B cell (primary cell): ENCODE measurements around the gene UBAC2. TPM values are rescaled to one million over a fixed set of nuclear protein-coding genes. Genes with fewer than 3 reads are reported as not detected.

Source experiments
- ATAC-seq: fragments of 200-7000 bp; cut with Tn5 transposase; one replicate; pipeline ENCODE4 v1.10.0; 2021; ENCODE audit warnings: low read depth, mild to moderate bottlenecking, moderate number of reproducible peaks, moderate library complexity
- CTCF ChIA-PET: fragments of 350-600 bp; sonication (Branson Sonifier 250); formaldehyde crosslinking; loops from one replicate; lab custom pipeline; 2021; ENCODE audit warnings: antibody characterized with exemption, inconsistent platforms; lab: Charles Lee
- POLR2A ChIA-PET: fragments of 350-600 bp; sonication (Branson Sonifier 250); formaldehyde crosslinking; loops from one replicate; lab custom pipeline; 2021; ENCODE audit warnings: antibody characterized with exemption; lab: Charles Lee
- DNase-seq: peaks from one replicate; pipeline ENCODE4 v3.0.0; 2013
- H2AFZ ChIP-seq: 2 replicates; pipeline ENCODE4 v1.6.1; 2012; ENCODE audit warnings: mild to moderate bottlenecking, low read depth, low read length; ENCODE audit not compliant: insufficient read depth, poor library complexity, severe bottlenecking
- H3K27ac ChIP-seq, 2 donors: 1 replicate in 1 of 2; 2 replicates in 1 of 2; pipeline ENCODE4 v1.5.1; 2012 to 2013; ENCODE audit warnings: low read length in 2 of 2, mild to moderate bottlenecking in 2 of 2, moderate library complexity in 1 of 2
- H3K27me3 ChIP-seq, 4 experiments: fragments of 200-600 bp in 1 of 4; sonication (generic) in 1 of 4; replicated peaks in 1 of 4; 1 replicate in 2 of 4; 2 replicates in 2 of 4; pipeline versions ENCODE4 v1.6.1 to v1.7.0; 2013 to 2016; ENCODE audit warnings: low read length in 3 of 4, mild to moderate bottlenecking in 2 of 4, mixed read lengths in 1 of 4, moderate library complexity in 1 of 4; ENCODE audit not compliant: insufficient read depth in 4 of 4, control insufficient read depth in 3 of 4; ENCODE audit errors: control extremely low read depth in 1 of 4
- H3K36me3 ChIP-seq, 2 experiments: replicated peaks in 1 of 2; 1 replicate in 1 of 2; 2 replicates in 1 of 2; pipeline versions ENCODE4 v1.6.1 to v1.7.1; 2013; ENCODE audit warnings: low read length in 1 of 2; ENCODE audit not compliant: insufficient read depth in 2 of 2, control insufficient read depth in 1 of 2; ENCODE audit errors: control extremely low read depth in 1 of 2, extremely low read depth in 1 of 2
- H3K4me1 ChIP-seq, 2 donors: fragments of 200-600 bp in 1 of 2; sonication (generic) in 1 of 2; 1 replicate in 1 of 2; 2 replicates in 1 of 2; pipeline versions ENCODE4 v1.5.1 to v1.6.1; 2013 to 2017; ENCODE audit warnings: low read length in 2 of 2; ENCODE audit not compliant: control insufficient read depth in 2 of 2, insufficient read depth in 2 of 2
- H3K4me2 ChIP-seq: replicated peaks from 2 replicates; pipeline ENCODE3; 2012; ENCODE audit warnings: mild to moderate bottlenecking, low read depth, low read length; ENCODE audit not compliant: poor library complexity, severe bottlenecking
- H3K4me3 ChIP-seq, 5 experiments: fragments of 200-600 bp in 1 of 5; sonication (generic) in 1 of 5; 1 replicate in 3 of 5; 2 replicates in 2 of 5; pipeline versions ENCODE4 v1.5.1 to v1.7.0; 2011 to 2016; ENCODE audit warnings: low read length in 4 of 5, mild to moderate bottlenecking in 4 of 5, low read depth in 2 of 5, control low read depth in 1 of 5, moderate library complexity in 1 of 5; ENCODE audit not compliant: insufficient read depth in 1 of 5; ENCODE audit errors: control extremely low read depth in 1 of 5, extremely low read depth in 1 of 5
- H3K79me2 ChIP-seq: fragments of 200-600 bp; sonication (generic); one replicate; pipeline ENCODE4 v1.6.0; 2016; ENCODE audit warnings: low read length; ENCODE audit not compliant: control insufficient read depth, insufficient read depth
- H3K9ac ChIP-seq: fragments of 200-600 bp; sonication (generic); 2 replicates; pipeline ENCODE4 v1.6.1; 2017; ENCODE audit warnings: mild to moderate bottlenecking, low read length, moderate library complexity
- H3K9me3 ChIP-seq, 3 donors: one replicate each; pipeline versions ENCODE4 v1.6.1 to v1.7.1; 2013; ENCODE audit warnings: low read length in 2 of 3; ENCODE audit not compliant: control insufficient read depth in 2 of 3, insufficient read depth in 1 of 3; ENCODE audit errors: control extremely low read depth in 1 of 3
- H4K20me1 ChIP-seq: 2 replicates; pipeline ENCODE4 v1.6.0; 2012; ENCODE audit warnings: mild to moderate bottlenecking, low read length; ENCODE audit not compliant: insufficient read depth, control insufficient read depth, poor library complexity, severe bottlenecking
- H3K27ac Mint-ChIP-seq: one replicate; pipeline ENCODE4 v1.8.0; 2021; ENCODE audit warnings: mixed read lengths
- H3K27me3 Mint-ChIP-seq: one replicate; pipeline ENCODE4 v1.8.0; 2021; ENCODE audit warnings: mixed read lengths
- H3K4me1 Mint-ChIP-seq: one replicate; pipeline ENCODE4 v1.8.0; 2021; ENCODE audit warnings: mixed read lengths
- H3K4me3 Mint-ChIP-seq: one replicate; pipeline ENCODE4 v1.8.0; 2021; ENCODE audit warnings: mixed read lengths
- H3K9me3 Mint-ChIP-seq: one replicate; pipeline ENCODE4 v1.8.0; 2022; ENCODE audit warnings: mixed read lengths; ENCODE audit not compliant: insufficient read depth
- EZH2 ChIP-seq: IDR thresholded peaks from 2 replicates; pipeline ENCODE4 v1.6.1; 2012; ENCODE audit warnings: borderline replicate concordance, low read depth, mild to moderate bottlenecking, moderate library complexity, low read length; ENCODE audit not compliant: insufficient read depth, poor library complexity, severe bottlenecking
- WGBS: methylation state at CpG from one replicate; pipeline ENCODE4 v1.1.5; 2013; ENCODE audit warnings: missing lambda C conversion rate; ENCODE audit not compliant: insufficient coverage; 5-methylcytosine and 5-hydroxymethylcytosine counted together
- intact Hi-C: fragments of 100-400 bp; cut with micrococcal nuclease; formaldehyde crosslinking; loops from one replicate; pipeline ENCODE4 v1.10.0; 2022
- polyA plus RNA-seq: library from polyadenylated mRNA; depleted of rRNA; stranded (reverse); fragments of >200 nt; gene quantifications from 2 replicates; pipeline ENCODE4 v1.2.3, GENCODE V29; 2012
- total RNA-seq, 2 donors: library from RNA; stranded (reverse); fragments of 120-200 nt in 1 of 2; gene quantifications; 1 replicate in 1 of 2; 2 replicates in 1 of 2; pipeline versions ENCODE4 v1.2.3 to v1.2.4, GENCODE V29; 2013 to 2022
- TF ChIP-seq, protein P1 (sequence below): fragments of 200-600 bp; IDR thresholded peaks from one replicate; pipeline ENCODE4 v1.8.0; 2022; ENCODE audit warnings: antibody characterized with exemption, mild to moderate bottlenecking

UBAC2 gene
- total and polyA plus RNA-seq, 2 donors (not counting 1 experiment from before 2014, with no cell fraction given): 56.3 to 60.8 TPM

DNA sequence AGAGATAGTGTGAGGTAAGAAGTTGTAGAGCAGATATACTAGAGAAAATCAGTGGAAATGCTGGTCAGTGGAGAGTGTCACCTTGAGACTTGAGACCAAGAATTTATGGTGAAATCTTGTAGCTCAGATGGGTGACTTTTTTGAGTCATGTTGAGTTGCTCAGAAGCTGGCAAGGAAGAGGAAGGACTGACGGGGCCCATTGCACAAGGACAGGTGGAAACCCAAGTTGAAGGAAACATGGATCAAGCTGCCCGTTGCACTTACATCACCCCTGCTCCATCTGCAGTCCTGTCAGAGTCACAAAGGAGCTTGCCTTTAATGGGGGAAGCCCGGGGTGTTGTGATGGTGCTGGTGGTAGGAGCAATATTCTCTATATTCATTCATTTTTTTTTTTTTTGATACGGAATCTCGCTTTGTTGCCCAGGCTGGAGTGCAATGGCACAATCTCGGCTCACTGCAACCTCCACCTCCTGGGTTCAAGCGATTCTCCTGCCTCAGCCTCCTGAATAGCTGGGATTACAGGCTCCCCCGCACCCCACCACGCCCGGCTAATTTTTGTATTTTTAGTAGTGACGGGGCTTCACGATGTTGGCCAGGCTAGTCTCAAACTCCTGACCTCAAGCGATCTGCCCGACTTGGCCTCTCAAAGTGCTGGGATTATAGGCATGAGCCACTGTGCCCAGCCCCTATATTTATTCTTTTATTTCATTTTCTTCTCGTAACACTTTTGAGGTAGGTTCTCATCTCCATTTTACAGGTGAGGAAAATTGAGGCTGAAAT lies 27.4 kb downstream of the UBAC2 start:
- Histone ChIP-seq H3K4me2 (peak overlapping the region; percentile 78), H3K27ac (peak overlapping the region; percentile 65 to 74), H3K36me3 (peaks cover 0 to 4% of the 10 kb centered on the region in 2 experiments), H3K79me2 (peaks cover 97% of the 10 kb centered on the region), H3K27me3 (no peaks in the 10 kb centered on the region), H3K4me1 (peaks cover 89 to 93% of the 10 kb centered on the region in 2 donors), H3K9ac (peak overlapping the region; percentile 57), H3K4me3 (peak overlapping the region in 4 of 5 experiments; percentile 15 to 56 (median 24)), H2AFZ (no peak overlapping the region), H4K20me1 (peaks cover 38% of the 10 kb centered on the region), H3K9me3 (no peaks in the 10 kb centered on the region)
- ATAC-seq: no peak
- ChIA-PET CTCF (interaction anchor here (0.7 to 1.0 kb wide), 3 partner anchors 26 to 52 kb away, joined by 3 to 6 read pairs (median 4); partner anchors contain the start of gene GPR18), POLR2A (interaction anchor here (0.7 to 1.7 kb wide), 4 partner anchors 13 to 207 kb away, joined by 3 to 5 read pairs (median 4); partner anchors contain the start of gene GPR18)
- intact Hi-C loops: loop anchor here (1.0 to 2.0 kb wide), 4 partner anchors 13 to 49 kb away; no protein-coding TSS in a partner anchor
- TF ChIP-seq, protein P1, sequence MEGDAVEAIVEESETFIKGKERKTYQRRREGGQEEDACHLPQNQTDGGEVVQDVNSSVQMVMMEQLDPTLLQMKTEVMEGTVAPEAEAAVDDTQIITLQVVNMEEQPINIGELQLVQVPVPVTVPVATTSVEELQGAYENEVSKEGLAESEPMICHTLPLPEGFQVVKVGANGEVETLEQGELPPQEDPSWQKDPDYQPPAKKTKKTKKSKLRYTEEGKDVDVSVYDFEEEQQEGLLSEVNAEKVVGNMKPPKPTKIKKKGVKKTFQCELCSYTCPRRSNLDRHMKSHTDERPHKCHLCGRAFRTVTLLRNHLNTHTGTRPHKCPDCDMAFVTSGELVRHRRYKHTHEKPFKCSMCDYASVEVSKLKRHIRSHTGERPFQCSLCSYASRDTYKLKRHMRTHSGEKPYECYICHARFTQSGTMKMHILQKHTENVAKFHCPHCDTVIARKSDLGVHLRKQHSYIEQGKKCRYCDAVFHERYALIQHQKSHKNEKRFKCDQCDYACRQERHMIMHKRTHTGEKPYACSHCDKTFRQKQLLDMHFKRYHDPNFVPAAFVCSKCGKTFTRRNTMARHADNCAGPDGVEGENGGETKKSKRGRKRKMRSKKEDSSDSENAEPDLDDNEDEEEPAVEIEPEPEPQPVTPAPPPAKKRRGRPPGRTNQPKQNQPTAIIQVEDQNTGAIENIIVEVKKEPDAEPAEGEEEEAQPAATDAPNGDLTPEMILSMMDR: no peak
- no peak for TF ChIP-seq EZH2
- H3K27ac Mint-ChIP-seq: peak overlapping the region; percentile 80
- H3K4me3 Mint-ChIP-seq: peak overlapping the region; percentile 86
- H3K9me3 Mint-ChIP-seq: no peaks in the 10 kb centered on the region
- DNase-seq: no peak
- no peaks in the 10 kb centered on the region for H3K27me3 Mint-ChIP-seq
- whole genome bisulfite sequencing: 26% methylated on average over 4 of the region's 15 CpGs
- peaks cover 80% of the 10 kb centered on the region for H3K4me1 Mint-ChIP-seq
